HepG2 (cell line): ENCODE results near the gene DDX39B. TPM values are rescaled to one million over a fixed set of nuclear protein-coding genes. Genes with fewer than 3 reads are reported as not detected.
A peak's percentile ranks its signal among the peaks of the same experiment; 100 is the strongest.

Source experiments
- BORCS8-MEF2B ChIP-seq: sonication (generic); formaldehyde crosslinking; IDR thresholded peaks from 2 replicates; pipeline ENCODE4 v1.8.0; 2022; ENCODE audit warnings: mild to moderate bottlenecking, missing genetic modification reagents
- BRD4 ChIP-seq: sonication (generic); formaldehyde crosslinking; IDR thresholded peaks from 2 replicates; pipeline ENCODE4 v1.4.0; 2020; ENCODE audit warnings: missing genetic modification reagents
- HBP1 ChIP-seq: IDR thresholded peaks from 2 replicates; pipeline ENCODE4 v1.6.1; 2016; ENCODE audit warnings: low read depth, control low read depth
- KAT2B ChIP-seq: fragments of 150-350 bp; IDR thresholded peaks from 2 replicates; pipeline ENCODE4 v1.6.1; 2014; ENCODE audit warnings: low read depth, low read length, borderline replicate concordance
- KAT7 ChIP-seq: IDR thresholded peaks from 2 replicates; pipeline ENCODE4 v1.6.1; 2018; ENCODE audit warnings: borderline replicate concordance, missing compliant biosample characterization
- KLF15 ChIP-seq: sonication (generic); formaldehyde crosslinking; IDR thresholded peaks from 2 replicates; pipeline ENCODE4 v1.8.1; 2023; ENCODE audit warnings: borderline replicate concordance, mild to moderate bottlenecking, inconsistent platforms, missing genetic modification reagents, mixed read lengths
- MAZ ChIP-seq, 2 experiments: sonication (generic) in 1 of 2; formaldehyde crosslinking in 1 of 2; IDR thresholded peaks; 2 replicates each; pipeline versions ENCODE4 v1.5.0 to v1.6.1; 2012 to 2020; ENCODE audit warnings: low read depth in 2 of 2, mild to moderate bottlenecking in 2 of 2, borderline replicate concordance in 1 of 2, improper control_type of control experiment in 1 of 2, low read length in 1 of 2, missing genetic modification reagents in 1 of 2, moderate library complexity in 1 of 2
- MXD3 ChIP-seq: IDR thresholded peaks from 2 replicates; pipeline ENCODE4 v1.6.1; 2016; ENCODE audit warnings: mild to moderate bottlenecking, missing biosample characterization, missing genetic modification reagents
- MYC ChIP-seq: sonication (generic); formaldehyde crosslinking; IDR thresholded peaks from 2 replicates; pipeline ENCODE4 v1.9.0; 2021; ENCODE audit warnings: missing genetic modification reagents, borderline replicate concordance
- SMAD1 ChIP-seq: sonication (generic); formaldehyde crosslinking; IDR thresholded peaks from 2 replicates; pipeline ENCODE4 v1.4.0; 2020; ENCODE audit warnings: missing genetic modification reagents, low read depth, mild to moderate bottlenecking, borderline replicate concordance
- ZMYM2 ChIP-seq: sonication (generic); formaldehyde crosslinking; IDR thresholded peaks from 2 replicates; pipeline ENCODE4 v1.8.0; 2022; ENCODE audit warnings: mild to moderate bottlenecking, missing genetic modification reagents
- ZNF225 ChIP-seq: sonication (generic); formaldehyde crosslinking; IDR thresholded peaks from 2 replicates; pipeline ENCODE4 v1.4.0; 2020; ENCODE audit warnings: mild to moderate bottlenecking, missing genetic modification reagents
- ZNF33B ChIP-seq: sonication (generic); formaldehyde crosslinking; IDR thresholded peaks from 2 replicates; pipeline ENCODE4 v1.5.1; 2020; ENCODE audit warnings: mild to moderate bottlenecking, missing genetic modification reagents
- ZNF580 ChIP-seq: IDR thresholded peaks from 2 replicates; pipeline ENCODE4 v1.6.1; 2016; ENCODE audit warnings: low read depth, borderline replicate concordance
- ZSCAN22 ChIP-seq: sonication (generic); formaldehyde crosslinking; IDR thresholded peaks from 2 replicates; pipeline ENCODE4 v1.4.0; 2020; ENCODE audit warnings: mild to moderate bottlenecking, missing genetic modification reagents
- polyA plus RNA-seq, 8 experiments: library from polyadenylated mRNA; depleted of rRNA in 3 of 8; stranded (reverse) in 7 of 8; unstranded in 1 of 8; fragments of >200 nt; fragmentation: Illumina TruSeq in 4 of 8; extraction: Trizol in 4 of 8; gene quantifications; 2 replicates each; pipeline versions ENCODE4 v1.2.1 to v1.2.3, GENCODE V29; 2011 to 2016; ENCODE audit warnings: low read depth in 4 of 8, missing spikeins in 1 of 8, mixed read lengths in 1 of 8; ENCODE audit not compliant: insufficient read depth in 1 of 8
- total RNA-seq, 5 experiments: library from RNA; depleted of rRNA; stranded (reverse); fragments of >200 nt; fragmentation: Illumina TruSeq; extraction: Trizol; gene quantifications; 2 replicates each; pipeline ENCODE4 v1.2.3, GENCODE V29; 2016; ENCODE audit warnings: low read depth in 1 of 5
- TF ChIP-seq, protein P1 (sequence below): sonication (generic); formaldehyde crosslinking; IDR thresholded peaks from 2 replicates; pipeline ENCODE4 v1.5.0; 2020; ENCODE audit warnings: mild to moderate bottlenecking, missing genetic modification reagents, borderline replicate concordance
- TF ChIP-seq, protein P2 (sequence below): sonication (generic); formaldehyde crosslinking; conservative IDR thresholded peaks from 2 replicates; pipeline ENCODE4 v1.4.0; 2020; ENCODE audit warnings: missing genetic modification reagents
- TF ChIP-seq, protein P3 (sequence below): IDR thresholded peaks from 2 replicates; pipeline ENCODE4 v1.6.1; 2016; ENCODE audit warnings: missing compliant biosample characterization, missing genetic modification reagents, borderline replicate concordance

The DDX39B gene
- total and polyA plus RNA-seq, 2 of the 13 experiments (the other 11 are each of a cell fraction or from before 2014, with no cell fraction given): 570 to 678 TPM

DNA sequence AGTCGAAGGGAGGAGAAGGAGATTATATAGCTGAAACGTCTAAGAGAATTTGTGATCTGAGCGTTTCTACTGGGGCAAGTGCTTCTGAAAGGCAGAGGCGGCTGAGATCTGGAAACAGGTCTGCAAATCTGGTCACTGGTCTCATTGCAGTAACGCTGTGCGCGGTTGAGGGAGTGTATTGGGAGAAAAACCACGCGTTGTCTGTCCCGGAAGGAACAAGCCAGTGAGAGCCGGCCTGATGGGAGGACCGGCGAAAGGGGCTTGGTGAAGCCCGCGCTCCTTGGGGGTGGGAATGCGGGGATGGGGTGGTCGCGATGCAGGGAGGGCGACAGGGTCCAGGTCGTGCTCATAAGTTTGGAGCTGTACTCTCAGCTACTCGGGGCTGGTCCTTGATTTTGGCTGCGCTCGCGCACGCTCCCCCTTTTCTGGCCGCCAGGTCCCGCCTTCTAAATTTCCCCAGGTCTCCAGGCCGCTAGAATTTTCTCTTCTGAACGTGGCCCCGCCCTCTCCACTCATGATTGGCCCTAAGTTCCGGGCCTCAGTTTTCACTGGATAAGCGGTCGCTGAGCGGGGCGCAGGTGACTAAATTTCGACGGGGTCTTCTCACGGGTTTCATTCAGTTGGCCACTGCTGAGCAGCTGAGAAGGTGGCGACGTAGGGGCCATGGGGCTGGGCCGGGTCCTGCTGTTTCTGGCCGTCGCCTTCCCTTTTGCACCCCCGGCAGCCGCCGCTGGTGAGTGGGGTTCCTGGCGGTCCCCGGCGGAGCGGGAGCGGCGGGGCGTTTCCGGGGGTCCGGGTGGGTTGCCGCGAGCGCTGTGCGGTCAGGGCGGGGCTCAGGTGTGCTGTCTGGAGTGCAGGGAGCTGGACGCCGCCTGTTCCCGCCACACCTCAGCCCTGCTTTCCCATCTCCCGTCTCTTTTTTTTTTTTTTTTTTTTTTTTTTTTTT, 44.0 kb downstream of the DDX39B start, which contains the start of gene MICB (continued):
- TF ChIP-seq, protein P1, sequence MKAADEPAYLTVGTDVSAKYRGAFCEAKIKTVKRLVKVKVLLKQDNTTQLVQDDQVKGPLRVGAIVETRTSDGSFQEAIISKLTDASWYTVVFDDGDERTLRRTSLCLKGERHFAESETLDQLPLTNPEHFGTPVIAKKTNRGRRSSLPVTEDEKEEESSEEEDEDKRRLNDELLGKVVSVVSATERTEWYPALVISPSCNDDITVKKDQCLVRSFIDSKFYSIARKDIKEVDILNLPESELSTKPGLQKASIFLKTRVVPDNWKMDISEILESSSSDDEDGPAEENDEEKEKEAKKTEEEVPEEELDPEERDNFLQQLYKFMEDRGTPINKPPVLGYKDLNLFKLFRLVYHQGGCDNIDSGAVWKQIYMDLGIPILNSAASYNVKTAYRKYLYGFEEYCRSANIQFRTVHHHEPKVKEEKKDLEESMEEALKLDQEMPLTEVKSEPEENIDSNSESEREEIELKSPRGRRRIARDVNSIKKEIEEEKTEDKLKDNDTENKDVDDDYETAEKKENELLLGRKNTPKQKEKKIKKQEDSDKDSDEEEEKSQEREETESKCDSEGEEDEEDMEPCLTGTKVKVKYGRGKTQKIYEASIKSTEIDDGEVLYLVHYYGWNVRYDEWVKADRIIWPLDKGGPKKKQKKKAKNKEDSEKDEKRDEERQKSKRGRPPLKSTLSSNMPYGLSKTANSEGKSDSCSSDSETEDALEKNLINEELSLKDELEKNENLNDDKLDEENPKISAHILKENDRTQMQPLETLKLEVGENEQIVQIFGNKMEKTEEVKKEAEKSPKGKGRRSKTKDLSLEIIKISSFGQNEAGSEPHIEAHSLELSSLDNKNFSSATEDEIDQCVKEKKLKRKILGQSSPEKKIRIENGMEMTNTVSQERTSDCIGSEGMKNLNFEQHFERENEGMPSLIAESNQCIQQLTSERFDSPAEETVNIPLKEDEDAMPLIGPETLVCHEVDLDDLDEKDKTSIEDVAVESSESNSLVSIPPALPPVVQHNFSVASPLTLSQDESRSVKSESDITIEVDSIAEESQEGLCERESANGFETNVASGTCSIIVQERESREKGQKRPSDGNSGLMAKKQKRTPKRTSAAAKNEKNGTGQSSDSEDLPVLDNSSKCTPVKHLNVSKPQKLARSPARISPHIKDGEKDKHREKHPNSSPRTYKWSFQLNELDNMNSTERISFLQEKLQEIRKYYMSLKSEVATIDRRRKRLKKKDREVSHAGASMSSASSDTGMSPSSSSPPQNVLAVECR: peak; percentile 47; the same call in 1 of the 2 replicates
- TF ChIP-seq MAZ (IDR thresholded peaks at IDR 0.05; ENCODE audit: borderline replicate concordance, low read depth, low read length) (no peak), MAZ (CRISPR knock-in tag; IDR thresholded peaks at IDR 0.05; ENCODE audit: low read depth) (peak; percentile 28; the same call in 1 of the 2 replicates), HBP1 (no peak), ZMYM2 (CRISPR knock-in tag) (no peak), ZNF580 (CRISPR knock-in tag) (peak; percentile 52; the same call in 1 of the 2 replicates), MYC (CRISPR knock-in tag) (peak; percentile 50; the same call in 1 of the 2 replicates), ZSCAN22 (CRISPR knock-in tag) (no peak), KAT7 (CRISPR knock-in tag) (peak; percentile 59; the same call in 1 of the 2 replicates), KLF15 (CRISPR knock-in tag) (no peak), ZNF33B (no peak), MXD3 (CRISPR knock-in tag) (0 out of 2 replicates have a peak, but pooled peaks have one; percentile 59), BRD4 (no peak), BORCS8-MEF2B (CRISPR knock-in tag) (0 out of 2 replicates have a peak, but pooled peaks have one; percentile 32), SMAD1 (CRISPR knock-in tag) (peak; percentile 19; the same call in 1 of the 2 replicates), ZNF225 (no peak), KAT2B (no peak)
- TF ChIP-seq, protein P2, sequence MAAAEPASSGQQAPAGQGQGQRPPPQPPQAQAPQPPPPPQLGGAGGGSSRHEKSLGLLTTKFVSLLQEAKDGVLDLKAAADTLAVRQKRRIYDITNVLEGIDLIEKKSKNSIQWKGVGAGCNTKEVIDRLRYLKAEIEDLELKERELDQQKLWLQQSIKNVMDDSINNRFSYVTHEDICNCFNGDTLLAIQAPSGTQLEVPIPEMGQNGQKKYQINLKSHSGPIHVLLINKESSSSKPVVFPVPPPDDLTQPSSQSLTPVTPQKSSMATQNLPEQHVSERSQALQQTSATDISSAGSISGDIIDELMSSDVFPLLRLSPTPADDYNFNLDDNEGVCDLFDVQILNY (CRISPR knock-in tag): peak; percentile 35; the same call in 1 of the 2 replicates
- TF ChIP-seq, protein P3, sequence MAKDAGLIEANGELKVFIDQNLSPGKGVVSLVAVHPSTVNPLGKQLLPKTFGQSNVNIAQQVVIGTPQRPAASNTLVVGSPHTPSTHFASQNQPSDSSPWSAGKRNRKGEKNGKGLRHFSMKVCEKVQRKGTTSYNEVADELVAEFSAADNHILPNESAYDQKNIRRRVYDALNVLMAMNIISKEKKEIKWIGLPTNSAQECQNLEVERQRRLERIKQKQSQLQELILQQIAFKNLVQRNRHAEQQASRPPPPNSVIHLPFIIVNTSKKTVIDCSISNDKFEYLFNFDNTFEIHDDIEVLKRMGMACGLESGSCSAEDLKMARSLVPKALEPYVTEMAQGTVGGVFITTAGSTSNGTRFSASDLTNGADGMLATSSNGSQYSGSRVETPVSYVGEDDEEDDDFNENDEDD (CRISPR knock-in tag): peak; percentile 67; the same call in 1 of the 2 replicates
